ENCODE results near the gene HCAR1.
A peak's percentile ranks its signal among the peaks of the same experiment; 100 is the strongest.
"Not testable (repeated sequence)": the region's sequence is repeated elsewhere in the genome, so short reads cannot be mapped to it uniquely, and the experiment has no call there.

HCAR1 gene, protein sequence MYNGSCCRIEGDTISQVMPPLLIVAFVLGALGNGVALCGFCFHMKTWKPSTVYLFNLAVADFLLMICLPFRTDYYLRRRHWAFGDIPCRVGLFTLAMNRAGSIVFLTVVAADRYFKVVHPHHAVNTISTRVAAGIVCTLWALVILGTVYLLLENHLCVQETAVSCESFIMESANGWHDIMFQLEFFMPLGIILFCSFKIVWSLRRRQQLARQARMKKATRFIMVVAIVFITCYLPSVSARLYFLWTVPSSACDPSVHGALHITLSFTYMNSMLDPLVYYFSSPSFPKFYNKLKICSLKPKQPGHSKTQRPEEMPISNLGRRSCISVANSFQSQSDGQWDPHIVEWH

DNA sequence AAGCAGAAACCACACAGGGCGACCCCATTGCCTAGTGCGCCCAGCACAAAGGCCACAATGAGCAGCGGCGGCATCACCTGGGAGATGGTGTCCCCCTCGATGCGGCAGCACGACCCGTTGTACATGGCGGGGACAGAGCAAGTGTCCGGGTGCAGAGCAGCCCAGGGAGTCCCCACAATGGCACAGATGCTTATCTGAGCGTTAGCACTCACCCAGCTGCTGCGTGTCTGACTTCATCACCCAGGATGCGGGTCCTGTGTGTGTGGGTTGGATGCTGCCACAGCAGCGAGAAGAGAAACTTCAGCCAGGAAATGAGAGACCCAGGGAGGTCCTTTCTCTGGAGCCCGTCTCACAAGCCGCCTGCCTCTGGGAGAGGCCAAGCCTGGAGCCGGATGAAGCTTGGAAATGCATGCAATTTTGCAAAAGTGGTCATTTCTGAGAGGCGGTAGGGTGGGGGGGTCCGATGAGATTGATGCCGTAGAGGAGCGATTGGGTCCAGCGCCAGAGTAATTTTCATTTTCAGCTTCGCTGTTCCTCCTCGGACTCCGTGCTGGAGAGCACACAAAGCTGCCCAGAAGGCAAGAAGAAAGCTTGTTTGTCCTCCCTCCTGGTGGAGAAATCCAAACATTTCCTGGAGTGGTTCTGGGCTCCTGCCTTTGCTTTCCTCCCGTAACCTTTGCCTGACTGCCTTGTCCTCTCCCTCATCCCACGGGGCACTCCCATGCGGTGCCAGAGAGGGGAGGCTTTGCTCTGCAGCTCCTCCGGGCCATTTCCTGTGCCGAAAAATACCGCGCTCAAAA lies at the start of gene HCAR1:
TSS of gene HCAR1 (minus strand) at position 630 of the 800 bp plus-strand sequence. CDS start at position 125, 505 bp downstream.
- Histone ChIP-seq H3K27ac (ENCODE audit: low read length) (no peak within 1 kb of the TSS), H3K4me1 (ENCODE audit: control insufficient read depth in 1 of 2, insufficient read depth in 2 of 2, low read length in 2 of 2) (no peaks in the 10 kb centered on the region), H3K4me3 (ENCODE audit: low read depth in 1 of 2, low read length in 2 of 2) (peak within 1 kb of the TSS; percentile 9 to 15)

DNA sequence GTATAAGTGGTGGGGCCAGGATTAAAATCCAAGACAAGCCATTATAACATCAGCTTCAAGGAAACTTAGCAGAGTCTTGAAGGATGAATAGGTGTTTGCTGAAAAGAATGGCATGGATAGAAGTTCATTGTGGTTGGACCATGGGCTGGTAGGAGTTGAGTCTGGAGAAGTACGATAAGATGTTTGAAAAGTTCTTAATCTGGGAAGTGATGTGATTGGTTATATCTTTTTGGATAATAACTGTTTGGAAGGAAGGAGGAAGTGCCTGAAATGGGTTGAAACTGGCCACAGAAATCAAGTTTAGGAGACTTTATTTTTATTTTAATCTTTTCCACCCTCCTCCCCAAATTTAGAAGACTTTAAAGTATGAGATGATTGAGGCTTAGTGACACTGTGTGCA lies 26.9 kb upstream of the HCAR1 start:
- H3K27ac ChIP-seq (ENCODE audit: low read length), result no peak overlapping the region
- no peaks in the 10 kb centered on the region for H3K27me3 ChIP-seq (ENCODE audit: low read depth, low read length)
- H3K4me1 ChIP-seq (ENCODE audit: control insufficient read depth in 1 of 2, insufficient read depth in 2 of 2, low read length in 2 of 2), result peaks cover 8 to 11% of the 10 kb centered on the region in 2 donors
- no peaks in the 10 kb centered on the region for H3K9me3 ChIP-seq (ENCODE audit: control insufficient read depth in 1 of 2, low read length in 2 of 2)
- peaks cover 27 to 42% of the 10 kb centered on the region in 2 donors for H3K36me3 ChIP-seq (ENCODE audit: control insufficient read depth in 1 of 2, insufficient read depth in 2 of 2, low read length in 2 of 2)
- H3K4me3 ChIP-seq (ENCODE audit: low read depth in 1 of 2, low read length in 2 of 2), result no peak overlapping the region

More for the DNA sequence above, at the start of gene HCAR1:
- Histone ChIP-seq H3K9me3 (ENCODE audit: control insufficient read depth in 1 of 2, low read length in 2 of 2) (no peaks in the 10 kb centered on the region), H3K36me3 (ENCODE audit: control insufficient read depth in 1 of 2, insufficient read depth in 2 of 2, low read length in 2 of 2) (no peaks in the 10 kb centered on the region), H3K27me3 (ENCODE audit: low read depth, low read length) (peaks cover 4% of the 10 kb centered on the region)

DNA sequence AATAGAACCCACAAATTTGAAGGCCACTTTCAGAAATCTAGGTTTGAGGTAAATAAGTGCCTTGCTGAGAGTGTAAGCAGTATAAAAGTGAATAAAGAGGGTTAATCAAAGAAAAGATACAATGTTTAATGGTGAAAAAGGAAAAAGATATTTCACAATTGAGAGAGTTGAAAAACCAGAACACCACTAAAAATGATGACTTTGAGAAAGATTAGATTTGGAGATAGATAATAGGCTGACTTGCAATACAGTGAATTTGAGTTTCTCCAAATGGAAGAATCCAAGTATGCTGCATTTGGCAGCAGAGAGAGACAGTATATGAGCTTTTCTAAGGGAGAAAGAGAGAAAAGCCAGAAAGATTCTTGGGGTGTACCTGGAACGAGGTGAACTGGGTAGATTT lies 24.1 kb upstream of the HCAR1 start:
- Histone ChIP-seq H3K4me1 (ENCODE audit: control insufficient read depth in 1 of 2, insufficient read depth in 2 of 2, low read length in 2 of 2) (peaks cover 8 to 11% of the 10 kb centered on the region in 2 donors), H3K36me3 (ENCODE audit: control insufficient read depth in 1 of 2, insufficient read depth in 2 of 2, low read length in 2 of 2) (peaks cover 19 to 27% of the 10 kb centered on the region in 2 donors)

DNA sequence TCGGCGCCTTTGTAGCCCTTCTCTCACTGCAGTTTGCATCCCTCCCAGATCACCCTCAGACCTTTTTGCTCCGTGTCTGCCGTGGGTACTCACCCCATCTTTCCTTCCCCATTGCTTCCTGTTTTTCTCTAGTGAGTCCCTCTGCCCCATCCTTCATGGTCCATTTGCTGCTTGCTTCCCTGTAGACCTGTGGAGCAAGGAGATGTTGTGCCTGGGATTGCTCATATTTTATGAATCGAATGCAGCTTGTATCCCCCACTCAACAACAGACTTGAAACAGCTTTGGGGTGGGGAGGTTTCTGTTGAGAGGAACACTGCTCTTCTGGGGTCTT lies 22.6 kb upstream of the HCAR1 start:
- no peaks in the 10 kb centered on the region for H3K9me3 ChIP-seq (ENCODE audit: control insufficient read depth in 1 of 2, low read length in 2 of 2)
- H3K4me3 ChIP-seq (ENCODE audit: low read depth in 1 of 2, low read length in 2 of 2), result peak overlapping the region; percentile 85 to 92
- H3K27me3 ChIP-seq (ENCODE audit: low read depth, low read length), result no peaks in the 10 kb centered on the region
- peaks cover 8 to 11% of the 10 kb centered on the region in 2 donors for H3K4me1 ChIP-seq (ENCODE audit: control insufficient read depth in 1 of 2, insufficient read depth in 2 of 2, low read length in 2 of 2)
- peaks cover 19 to 25% of the 10 kb centered on the region in 2 donors for H3K36me3 ChIP-seq (ENCODE audit: control insufficient read depth in 1 of 2, insufficient read depth in 2 of 2, low read length in 2 of 2)
- H3K27ac ChIP-seq (ENCODE audit: low read length), result peak overlapping the region; percentile 88

More for the DNA sequence above, 24.1 kb upstream of the HCAR1 start:
- Histone ChIP-seq H3K4me3 (ENCODE audit: low read depth in 1 of 2, low read length in 2 of 2) (no peak overlapping the region), H3K27ac (ENCODE audit: low read length) (no peak overlapping the region), H3K27me3 (ENCODE audit: low read depth, low read length) (no peaks in the 10 kb centered on the region), H3K9me3 (ENCODE audit: control insufficient read depth in 1 of 2, low read length in 2 of 2) (no peaks in the 10 kb centered on the region)

DNA sequence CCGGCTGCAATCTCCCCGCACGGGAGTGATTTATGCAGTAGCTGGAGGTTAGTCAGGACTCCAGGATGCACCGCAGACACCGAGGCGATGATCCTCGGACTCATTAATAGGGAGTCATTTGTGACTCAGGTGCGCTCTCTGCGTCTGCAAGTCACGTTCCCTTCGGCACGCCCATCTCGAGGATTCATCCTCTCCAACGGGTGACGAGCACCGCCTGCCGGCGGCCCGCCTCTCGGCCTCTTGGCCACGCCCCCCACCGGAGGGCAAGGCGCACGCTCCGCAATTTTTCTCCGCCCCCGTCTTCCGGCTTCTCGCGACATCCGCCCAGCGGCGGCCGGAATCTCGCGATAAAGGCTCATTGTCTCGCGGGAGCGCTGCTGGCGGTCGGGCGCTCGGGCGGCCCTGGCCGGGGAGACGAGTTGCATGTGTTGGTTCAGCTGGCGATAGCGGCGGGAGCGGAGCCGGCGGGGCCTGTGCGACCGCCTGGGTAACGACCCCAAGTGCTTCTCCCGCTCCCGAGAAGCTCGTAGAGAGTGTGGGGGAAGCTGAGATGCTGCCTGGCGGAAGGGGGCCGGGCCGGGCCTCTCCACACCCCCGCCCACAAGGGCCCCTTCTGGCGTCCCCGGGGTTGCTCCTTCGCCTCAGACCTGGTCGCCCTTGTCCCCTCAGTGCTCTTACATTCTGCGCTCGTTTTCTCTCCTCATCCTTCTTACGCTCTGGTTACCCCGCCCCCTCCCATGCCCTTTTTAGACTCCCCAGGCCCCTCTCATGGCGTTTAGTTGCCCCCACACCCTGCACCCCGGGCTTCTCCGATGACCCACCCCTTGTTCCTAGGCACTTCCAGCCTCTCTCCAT lies 22.0 kb upstream of the HCAR1 start, which contains the start of gene DENR:
TSS of gene DENR (plus strand) at position 361 of the 855 bp plus-strand sequence. CDS start 878 bp downstream, outside the sequence.
- Histone ChIP-seq H3K36me3 (ENCODE audit: control insufficient read depth in 1 of 2, insufficient read depth in 2 of 2, low read length in 2 of 2) (peaks cover 19% of the 10 kb centered on the region in 2 donors), H3K27me3 (ENCODE audit: low read depth, low read length) (no peaks in the 10 kb centered on the region), H3K9me3 (ENCODE audit: control insufficient read depth in 1 of 2, low read length in 2 of 2) (no peaks in the 10 kb centered on the region), H3K27ac (ENCODE audit: low read length) (peak within 1 kb of the TSS; percentile 88), H3K4me3 (ENCODE audit: low read depth in 1 of 2, low read length in 2 of 2) (peak within 1 kb of the TSS; percentile 85 to 92), H3K4me1 (ENCODE audit: control insufficient read depth in 1 of 2, insufficient read depth in 2 of 2, low read length in 2 of 2) (peaks cover 8 to 11% of the 10 kb centered on the region in 2 donors)

DNA sequence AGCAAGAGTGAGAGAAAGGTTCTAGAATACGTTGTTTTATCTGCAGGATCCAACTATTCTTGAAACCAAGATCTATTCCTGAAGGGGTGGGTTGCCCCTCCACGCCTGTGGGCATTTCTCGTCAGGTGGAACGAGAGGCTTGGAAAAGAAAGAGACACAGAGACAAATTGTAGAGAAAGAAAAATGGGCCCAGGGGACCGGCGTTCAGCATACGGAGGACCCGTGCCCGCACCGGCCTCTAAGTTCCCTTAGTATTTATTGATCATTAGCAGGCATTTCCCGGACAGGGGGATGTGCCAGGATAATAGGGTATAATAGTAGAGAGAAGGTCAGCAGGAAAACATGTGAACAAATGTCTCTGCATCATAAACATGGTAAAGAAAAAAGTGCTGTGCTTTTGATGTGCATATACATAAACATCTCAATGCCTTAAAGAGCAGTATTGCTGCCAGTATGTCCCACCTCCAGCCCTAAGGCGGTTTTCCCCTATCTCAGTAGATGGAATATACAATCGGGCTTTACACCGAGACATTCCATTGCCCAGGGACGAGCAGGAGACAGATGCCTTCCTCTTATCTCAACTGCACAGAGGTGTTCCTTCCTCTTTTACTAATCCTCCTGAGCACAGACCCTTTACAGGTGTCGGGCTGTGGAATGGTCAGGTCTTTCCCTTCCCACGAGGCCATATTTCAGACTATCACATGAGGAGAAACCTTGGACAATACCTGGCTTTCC lies 20.3 kb upstream of the HCAR1 start:
- not testable (repeated sequence) for H3K27me3 ChIP-seq (ENCODE audit: low read depth, low read length); H3K27ac ChIP-seq (ENCODE audit: low read length); H3K9me3 ChIP-seq (ENCODE audit: control insufficient read depth in 1 of 2, low read length in 2 of 2); H3K4me3 ChIP-seq (ENCODE audit: low read depth in 1 of 2, low read length in 2 of 2)
- Histone ChIP-seq H3K4me1 (ENCODE audit: control insufficient read depth in 1 of 2, insufficient read depth in 2 of 2, low read length in 2 of 2) (peaks cover 8 to 11% of the 10 kb centered on the region in 2 donors), H3K36me3 (ENCODE audit: control insufficient read depth in 1 of 2, insufficient read depth in 2 of 2, low read length in 2 of 2) (peaks cover 5 to 11% of the 10 kb centered on the region in 2 donors)

DNA sequence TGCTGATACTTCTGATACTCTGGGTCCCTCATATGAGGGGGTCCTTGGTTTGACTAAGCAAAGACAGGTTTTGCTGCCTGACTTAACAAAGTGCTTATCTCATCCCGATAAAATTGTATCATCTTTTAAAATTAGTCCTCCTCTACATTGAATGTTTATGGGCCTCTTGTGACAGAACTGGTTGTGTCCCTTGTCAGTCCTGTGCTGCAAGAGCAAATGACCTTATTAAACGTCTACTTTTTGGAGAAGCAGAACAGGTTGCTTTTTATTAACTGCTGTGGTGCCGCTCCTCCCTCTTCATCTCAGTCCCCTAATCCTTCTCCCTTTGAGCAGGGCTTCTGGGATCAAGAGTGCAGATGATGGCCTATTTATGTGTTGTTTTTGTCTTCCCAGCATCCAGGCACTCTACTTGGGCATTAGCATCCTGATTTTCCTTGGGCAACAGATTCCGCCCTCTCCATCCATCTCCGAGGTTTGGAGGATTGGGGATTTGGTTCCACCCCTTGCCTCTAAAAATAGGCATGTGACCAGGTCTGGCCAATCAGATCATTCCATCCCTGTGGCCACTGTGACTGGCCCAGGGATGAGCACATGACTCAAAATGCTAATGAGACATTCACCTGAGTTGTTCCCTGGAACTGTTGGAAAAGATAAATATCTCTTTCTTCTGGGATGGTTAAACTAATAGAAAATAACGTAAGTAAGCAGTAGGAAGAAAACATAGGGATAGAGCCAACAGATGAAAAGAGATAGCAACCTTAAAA lies 19.1 kb upstream of the HCAR1 start:
- no peak overlapping the region for H3K4me3 ChIP-seq (ENCODE audit: low read depth in 1 of 2, low read length in 2 of 2)
- no peaks in the 10 kb centered on the region for H3K9me3 ChIP-seq (ENCODE audit: control insufficient read depth in 1 of 2, low read length in 2 of 2)
- peaks cover 0 to 4% of the 10 kb centered on the region in 2 donors for H3K36me3 ChIP-seq (ENCODE audit: control insufficient read depth in 1 of 2, insufficient read depth in 2 of 2, low read length in 2 of 2)
- peaks cover 8 to 11% of the 10 kb centered on the region in 2 donors for H3K4me1 ChIP-seq (ENCODE audit: control insufficient read depth in 1 of 2, insufficient read depth in 2 of 2, low read length in 2 of 2)
- H3K27me3 ChIP-seq (ENCODE audit: low read depth, low read length), result no peaks in the 10 kb centered on the region
- H3K27ac ChIP-seq (ENCODE audit: low read length), result no peak overlapping the region

DNA sequence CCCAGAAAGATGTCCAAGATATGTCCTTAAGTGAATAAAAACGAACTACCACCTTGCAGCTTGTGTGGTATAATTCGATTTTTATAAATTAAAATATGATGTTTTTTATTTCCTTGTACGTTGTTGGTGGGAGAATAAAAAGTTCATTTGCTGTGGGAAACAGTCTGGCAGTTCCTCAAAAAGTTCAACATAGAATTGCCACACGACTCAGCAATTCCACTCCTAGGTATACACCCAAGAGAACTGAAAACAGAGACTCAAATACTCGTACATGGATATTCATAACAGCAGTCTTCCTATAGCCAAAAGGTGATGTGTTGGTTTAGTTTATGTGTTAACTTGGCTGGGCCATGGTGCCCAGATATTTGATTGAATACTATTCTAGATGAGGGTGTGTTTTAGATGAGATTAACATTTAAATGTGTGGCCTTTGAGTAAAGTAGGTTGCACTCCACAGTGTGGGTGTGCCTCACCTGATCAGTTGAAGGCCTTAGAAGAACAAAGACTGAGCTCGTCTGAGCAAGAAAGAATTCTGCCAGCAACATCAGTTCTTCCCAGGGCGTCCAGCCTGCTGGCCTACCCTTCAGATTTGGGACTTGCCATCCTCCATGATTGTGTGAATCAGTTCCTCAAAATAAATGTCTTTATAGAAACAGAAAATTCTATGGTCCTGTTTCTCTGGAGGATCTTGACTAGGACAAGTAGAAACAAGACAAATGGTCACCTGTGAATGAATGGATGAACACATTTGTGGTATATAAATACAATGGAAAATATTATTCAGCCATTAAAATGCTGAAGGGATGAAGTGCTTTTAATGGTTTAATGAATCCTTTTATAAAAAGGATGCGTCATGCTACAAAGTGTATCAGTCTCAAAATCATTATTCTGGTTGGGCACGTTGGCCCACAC lies 16.8 kb upstream of the HCAR1 start:
- no peaks in the 10 kb centered on the region for H3K27me3 ChIP-seq (ENCODE audit: low read depth, low read length)
- no peaks in the 10 kb centered on the region for H3K9me3 ChIP-seq (ENCODE audit: control insufficient read depth in 1 of 2, low read length in 2 of 2)
- no peak overlapping the region for H3K27ac ChIP-seq (ENCODE audit: low read length)
- H3K4me1 ChIP-seq (ENCODE audit: control insufficient read depth in 1 of 2, insufficient read depth in 2 of 2, low read length in 2 of 2), result no peaks in the 10 kb centered on the region
- H3K36me3 ChIP-seq (ENCODE audit: control insufficient read depth in 1 of 2, insufficient read depth in 2 of 2, low read length in 2 of 2), result no peaks in the 10 kb centered on the region
- H3K4me3 ChIP-seq (ENCODE audit: low read depth in 1 of 2, low read length in 2 of 2), result no peak overlapping the region

DNA sequence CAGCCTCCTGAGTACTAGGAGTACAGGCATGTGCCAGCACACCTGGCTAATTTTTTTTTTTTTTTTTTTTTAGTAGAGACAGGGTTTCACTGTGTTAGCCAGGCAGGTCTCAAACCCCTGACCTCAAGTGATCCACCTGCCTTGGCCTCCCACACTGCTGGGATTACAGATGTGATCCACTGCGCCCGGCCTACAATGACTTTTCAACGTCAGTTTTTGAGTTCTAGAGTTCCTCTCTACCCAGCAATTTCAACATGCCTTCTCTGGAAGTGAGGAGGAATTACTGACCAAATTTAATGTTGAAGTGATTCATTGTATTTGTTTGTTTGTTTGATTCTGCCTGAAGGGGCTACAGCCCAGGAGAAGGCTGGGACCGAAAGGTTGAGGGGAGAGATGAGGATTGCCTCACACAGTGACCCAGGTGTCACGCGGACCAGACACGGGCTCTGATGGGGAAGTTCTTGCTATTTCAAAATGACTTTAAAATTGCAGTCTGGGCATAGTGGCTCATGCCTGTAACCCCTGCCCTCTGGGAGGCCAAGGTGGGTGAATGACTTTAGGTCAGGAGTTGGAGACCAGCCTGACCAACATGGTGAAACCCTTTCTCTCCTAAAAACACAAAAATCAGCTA lies 13.4 kb upstream of the HCAR1 start:
- Histone ChIP-seq H3K4me3 (ENCODE audit: low read depth in 1 of 2, low read length in 2 of 2) (no peak overlapping the region), H3K4me1 (ENCODE audit: control insufficient read depth in 1 of 2, insufficient read depth in 2 of 2, low read length in 2 of 2) (no peaks in the 10 kb centered on the region), H3K27ac (ENCODE audit: low read length) (no peak overlapping the region), H3K9me3 (ENCODE audit: control insufficient read depth in 1 of 2, low read length in 2 of 2) (no peaks in the 10 kb centered on the region), H3K36me3 (ENCODE audit: control insufficient read depth in 1 of 2, insufficient read depth in 2 of 2, low read length in 2 of 2) (no peaks in the 10 kb centered on the region), H3K27me3 (ENCODE audit: low read depth, low read length) (no peaks in the 10 kb centered on the region)

Measured in muscle layer of duodenum (tissue), 2 donors.